Measurements from ENCODE around the gene LZTS2. TPM values are rescaled to one million over a fixed set of nuclear protein-coding genes. Genes with fewer than 3 reads are reported as not detected.

LZTS2 gene
- total and polyA plus RNA-seq, 2 of the 8 experiments (the other 6 are each of a cell fraction or from before 2014, with no cell fraction given) = 75.7 to 99.5 TPM

- no peak within 1 kb of the TSS for H3K23ac ChIP-seq (ENCODE audit: insufficient read length)
- peaks cover 0 to 26% (median 21%) of the 10 kb centered on the region in 4 experiments; a peak in 6 of 7 replicates for H3K4me1 ChIP-seq (replicated peaks in 1 of 4; ENCODE audit: control insufficient read depth in 3 of 4, insufficient read depth in 4 of 4, low read length in 3 of 4)
- no peak within 1 kb of the TSS for H2BK120ac ChIP-seq (replicated peaks; ENCODE audit: low read depth, low read length)
- H2AK5ac ChIP-seq (ENCODE audit: low read depth, low read length) = no peak within 1 kb of the TSS
- WGBS, 2 experiments (ENCODE audit: extremely low coverage in 1 of 2, insufficient coverage in 1 of 2, insufficient read length in 1 of 2, insufficient replicate concordance in 2 of 2, low coverage in 1 of 2, low lambda C conversion rate in 2 of 2, missing lambda C conversion rate in 1 of 2) = 3% methylated on average over 38 of the region's 38 CpGs; no CpG with 5 or more reads in 1 of the 2 experiments
- no peaks in the 10 kb centered on the region for H3K79me2 ChIP-seq (ENCODE audit: control insufficient read depth in 1 of 2, insufficient read depth in 2 of 2, low read length in 2 of 2)
- no peaks in the 10 kb centered on the region for H3K9me3 ChIP-seq (ENCODE audit: insufficient read depth in 2 of 2, low read depth in 1 of 2, low read length in 1 of 2)
- no peak within 1 kb of the TSS; a peak in 1 of 7 replicates for H3K9ac ChIP-seq (replicated peaks in 1 of 4; ENCODE audit: extremely low read depth in 1 of 4, low read depth in 3 of 4, low read length in 3 of 4)
- peak within 1 kb of the TSS; percentile 10 for H4K91ac ChIP-seq (replicated peaks; ENCODE audit: insufficient read length, low read length)
- no peak within 1 kb of the TSS for H4K8ac ChIP-seq (ENCODE audit: extremely low read depth, insufficient read depth, low read length)
- H2AFZ ChIP-seq (ENCODE audit: low read length) = peak within 1 kb of the TSS; percentile 37; the same call in 1 of the 2 replicates
- H2BK5ac ChIP-seq (ENCODE audit: low read depth, low read length) = no peak within 1 kb of the TSS; the same call in 1 of the 2 replicates
- TF ChIP-seq, protein P1, sequence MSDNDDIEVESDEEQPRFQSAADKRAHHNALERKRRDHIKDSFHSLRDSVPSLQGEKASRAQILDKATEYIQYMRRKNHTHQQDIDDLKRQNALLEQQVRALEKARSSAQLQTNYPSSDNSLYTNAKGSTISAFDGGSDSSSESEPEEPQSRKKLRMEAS (IDR thresholded peaks at IDR 0.05) = 0 out of 2 replicates have a peak, but pooled peaks have one; percentile 19
- TF ChIP-seq SP1 (IDR thresholded peaks at IDR 0.05; ENCODE audit: low read depth, low read length) = peak; percentile 96
- peak; percentile 91 for TF ChIP-seq CHD2 (IDR thresholded peaks at IDR 0.05; ENCODE audit: low read length)
- peak; percentile 77 for TF ChIP-seq SP2 (IDR thresholded peaks at IDR 0.05; ENCODE audit: low read length)
- peak; percentile 58; the same call in 1 of the 2 replicates for TF ChIP-seq EGR1 (IDR thresholded peaks at IDR 0.05; ENCODE audit: borderline replicate concordance, low read depth, low read length)
- 0 out of 2 replicates have a peak, but pooled peaks have one; percentile 37 for TF ChIP-seq TEAD4 (IDR thresholded peaks at IDR 0.05; ENCODE audit: low read depth, low read length)
- TF ChIP-seq BCL11A (IDR thresholded peaks at IDR 0.05; ENCODE audit: low read depth in 2 of 2, low read length in 2 of 2) = no peak
- TF ChIP-seq POU5F1 (IDR thresholded peaks at IDR 0.05; ENCODE audit: low read depth, low read length) = no peak
- H4K20me1 ChIP-seq (replicated peaks in 1 of 2; ENCODE audit: control insufficient read depth in 1 of 2, insufficient read depth in 2 of 2, low read length in 2 of 2) = peaks cover 0 to 3% of the 10 kb centered on the region in 2 experiments
- no peak within 1 kb of the TSS for H3K14ac ChIP-seq (ENCODE audit: insufficient read length)
- H3K4me2 ChIP-seq (ENCODE audit: insufficient read depth in 1 of 2, low read depth in 2 of 2, low read length in 2 of 2) = peak within 1 kb of the TSS; percentile 91 to 99
- ChIA-PET CTCF (ENCODE audit: partially characterized antibody) (interaction anchor here (0.6 to 51.8 kb wide), 18 partner anchors 9 to 562 kb away, joined by 3 to 2176 read pairs (median 4); partner anchors contain the start of genes KAZALD1 and LZTS2), POLR2A (ENCODE audit: partially characterized antibody) (interaction anchor here (0.5 to 3.5 kb wide), 11 partner anchors 8 to 84 kb away, joined by 3 to 24 read pairs (median 4); partner anchors contain the start of genes LZTS2, MRPL43 and TWNK)
- no peak within 1 kb of the TSS for H4K5ac ChIP-seq (ENCODE audit: insufficient read length, low read depth, low read length)
- no peak within 1 kb of the TSS for H3K27ac ChIP-seq (ENCODE audit: low read depth, low read length)
- H3K18ac ChIP-seq (ENCODE audit: extremely low read depth, low read length) = peak within 1 kb of the TSS; percentile 71
- FAIRE-seq = no peak
- H3K23me2 ChIP-seq (ENCODE audit: low read depth, low read length) = peaks cover 17% of the 10 kb centered on the region
- peak within 1 kb of the TSS; percentile 80; the same call in 1 of the 2 replicates for H2BK12ac ChIP-seq (ENCODE audit: low read depth, low read length)
- H3K79me1 ChIP-seq (ENCODE audit: low read depth, low read length) = no peaks in the 10 kb centered on the region; the same call in 1 of the 2 replicates
- no peak within 1 kb of the TSS for H2BK15ac ChIP-seq (ENCODE audit: low read length)
- H2BK20ac ChIP-seq (ENCODE audit: low read length) = no peak within 1 kb of the TSS
- no peak within 1 kb of the TSS for H3K56ac ChIP-seq (replicated peaks; ENCODE audit: insufficient read length, low read depth, low read length)
- peak within 1 kb of the TSS; percentile 66 for H3K4ac ChIP-seq (replicated peaks; ENCODE audit: insufficient read length, low read depth, low read length)
- H3K27me3 ChIP-seq (replicated peaks in 1 of 4; ENCODE audit: control insufficient read depth in 3 of 4, extremely low read depth in 1 of 4, insufficient read depth in 3 of 4, low read length in 3 of 4) = peaks cover 1 to 45% (median 36%) of the 10 kb centered on the region in 4 experiments
- peak within 1 kb of the TSS; percentile 41 to 66 (median 58) for H3K4me3 ChIP-seq (ENCODE audit: extremely low read depth in 1 of 4, insufficient read depth in 2 of 4, low read depth in 3 of 4, low read length in 4 of 4)
- DNase-seq (ENCODE audit: low read depth in 1 of 2, low spot score in 2 of 2) = peak in 1 of 2 experiments; percentile 98
- H3K36me3 ChIP-seq (ENCODE audit: control insufficient read depth in 2 of 4, insufficient read depth in 4 of 4, low read length in 3 of 4) = no peaks in the 10 kb centered on the region
Observed at GRCh38 chr10:101031128-101031795, 31.7 kb downstream of the LZTS2 start, which contains the start of the genes PDZD7 and SFXN3. PDZD7 (minus strand) TSS chr10:101031129; CDS start chr10:101030219, 910 bp downstream. SFXN3 (plus strand) TSS chr10:101031234; CDS start chr10:101034695, 3,461 bp downstream.
